Nucleus accumbens (tissue), 56 donors: ENCODE data around the gene CXCR4.

Experiments used
- DNase-seq, 56 donors: peaks; one replicate each; lab custom pipeline; 2025; lab: John Stamatoyannopoulos, UW

The CXCR4 gene

GRCh38 chr2:136117909-136118818, at the start of gene CXCR4:
TSS of gene CXCR4 (minus strand) at chr2:136118149. CDS start at chr2:136118060, 89 bp downstream.
- peak in 48 of 56 donors; percentile 14 to 82 (median 50) for DNase-seq

GRCh38 chr2:136164280-136164776, 46.4 kb upstream of the CXCR4 start:
- no peak for DNase-seq

GRCh38 chr2:136162438-136162837, 44.5 kb upstream of the CXCR4 start:
- DNase-seq = no peak

- no peak for DNase-seq
These were observed 38.5 kb upstream of the CXCR4 start for GRCh38 chr2:136156411-136156810.

GRCh38 chr2:136154384-136154783, 36.4 kb upstream of the CXCR4 start:
- no peak for DNase-seq

- DNase-seq = no peak
These were observed 33.3 kb upstream of the CXCR4 start for GRCh38 chr2:136151021-136151971.

GRCh38 chr2:136149011-136149410, 31.1 kb upstream of the CXCR4 start:
- peak in 9 of 56 donors; percentile 4 to 22 (median 9) for DNase-seq

- no peak for DNase-seq
These were observed 28.6 kb upstream of the CXCR4 start for GRCh38 chr2:136146564-136146963.

- no peak for DNase-seq
These were observed 25.9 kb upstream of the CXCR4 start for GRCh38 chr2:136143603-136144451.

- DNase-seq = no peak
These were observed 23.7 kb upstream of the CXCR4 start for GRCh38 chr2:136141510-136142149.

GRCh38 chr2:136139631-136140030, 21.7 kb upstream of the CXCR4 start:
- DNase-seq = no peak

GRCh38 chr2:136137982-136138381, 20.0 kb upstream of the CXCR4 start:
- no peak for DNase-seq

GRCh38 chr2:136136931-136137330, 19.0 kb upstream of the CXCR4 start:
- DNase-seq = no peak

GRCh38 chr2:136135921-136136906, 18.3 kb upstream of the CXCR4 start:
- peak in 1 of 56 donors; percentile 18 for DNase-seq

- DNase-seq = no peak
These were observed 17.5 kb upstream of the CXCR4 start for GRCh38 chr2:136135462-136135861.

GRCh38 chr2:136134126-136134525, 16.2 kb upstream of the CXCR4 start:
- DNase-seq = no peak

- no peak for DNase-seq
These were observed 15.6 kb upstream of the CXCR4 start for GRCh38 chr2:136133586-136133985.

- DNase-seq = no peak
These were observed 15.2 kb upstream of the CXCR4 start for GRCh38 chr2:136133176-136133575.
